ENCODE measurements around the gene USP49. TPM values are rescaled to one million over a fixed set of nuclear protein-coding genes. Genes with fewer than 3 reads are reported as not detected.

USP49 gene
- total RNA-seq, 1 experiment from 2014 or later: 7.0 TPM

- CTCF ChIA-PET: interaction anchor here (0.7 kb wide), 1 partner anchor 132 kb away, joined by 3 read pairs; no protein-coding TSS in a partner anchor
- BruUV-seq (replicated peaks): no TSS peak
- H3K9me3 Mint-ChIP-seq (ENCODE audit: low read depth, unreplicated experiment): no peaks in the 10 kb centered on the region
- TF ChIP-seq CTCF (IDR thresholded peaks at IDR 0.05; ENCODE audit: unreplicated experiment): no peak
- peaks cover 6% of the 10 kb centered on the region for H3K36me3 Mint-ChIP-seq (ENCODE audit: insufficient read depth, unreplicated experiment)
- no peak overlapping the region for H3K4me3 Mint-ChIP-seq (ENCODE audit: low read depth, unreplicated experiment)
- intact Hi-C loops (cut with micrococcal nuclease; ENCODE audit: unreplicated experiment): no loop called here
- H3K27ac Mint-ChIP-seq (ENCODE audit: unreplicated experiment): no peak overlapping the region
- DNase-seq: no peak
- H3K4me1 Mint-ChIP-seq (ENCODE audit: low read depth, unreplicated experiment): peaks cover 31% of the 10 kb centered on the region
- H3K27me3 Mint-ChIP-seq (ENCODE audit: unreplicated experiment): no peaks in the 10 kb centered on the region
Observed at GRCh38 chr6:41746107-41746506, 149.1 kb downstream of the USP49 start.

GRCh38 chr6:41744236-41744787 is 150.9 kb downstream of the USP49 start:
- Mint-ChIP-seq H3K4me1 (ENCODE audit: low read depth, unreplicated experiment) (peaks cover 31% of the 10 kb centered on the region), H3K27ac (ENCODE audit: unreplicated experiment) (no peak overlapping the region), H3K27me3 (ENCODE audit: unreplicated experiment) (no peaks in the 10 kb centered on the region), H3K4me3 (ENCODE audit: low read depth, unreplicated experiment) (no peak overlapping the region), H3K36me3 (ENCODE audit: insufficient read depth, unreplicated experiment) (peaks cover 6% of the 10 kb centered on the region), H3K9me3 (ENCODE audit: low read depth, unreplicated experiment) (no peaks in the 10 kb centered on the region)
- intact Hi-C loops (cut with micrococcal nuclease; ENCODE audit: unreplicated experiment): no loop called here
- BruUV-seq (replicated peaks): no TSS peak
- CTCF ChIA-PET: interaction anchor here (0.7 kb wide), 2 partner anchors 13 to 312 kb away, joined by 3 read pairs; no protein-coding TSS in a partner anchor
- DNase-seq: no peak
- no peak for TF ChIP-seq CTCF (IDR thresholded peaks at IDR 0.05; ENCODE audit: unreplicated experiment)

GRCh38 chr6:41743406-41744235 is 151.6 kb downstream of the USP49 start:
- CTCF ChIA-PET: no interaction called here
- no peak for TF ChIP-seq CTCF (IDR thresholded peaks at IDR 0.05; ENCODE audit: unreplicated experiment)
- no peaks in the 10 kb centered on the region for H3K9me3 Mint-ChIP-seq (ENCODE audit: low read depth, unreplicated experiment)
- H3K27me3 Mint-ChIP-seq (ENCODE audit: unreplicated experiment): no peaks in the 10 kb centered on the region
- BruUV-seq (replicated peaks): no TSS peak
- peaks cover 31% of the 10 kb centered on the region for H3K4me1 Mint-ChIP-seq (ENCODE audit: low read depth, unreplicated experiment)
- H3K4me3 Mint-ChIP-seq (ENCODE audit: low read depth, unreplicated experiment): no peak overlapping the region
- DNase-seq: no peak
- H3K27ac Mint-ChIP-seq (ENCODE audit: unreplicated experiment): no peak overlapping the region
- intact Hi-C loops (cut with micrococcal nuclease; ENCODE audit: unreplicated experiment): no loop called here
- peaks cover 6% of the 10 kb centered on the region for H3K36me3 Mint-ChIP-seq (ENCODE audit: insufficient read depth, unreplicated experiment)

GRCh38 chr6:41741625-41742490 is 153.3 kb downstream of the USP49 start:
- Mint-ChIP-seq H3K4me3 (ENCODE audit: low read depth, unreplicated experiment) (peak overlapping the region; percentile 2), H3K36me3 (ENCODE audit: insufficient read depth, unreplicated experiment) (peaks cover 6% of the 10 kb centered on the region), H3K9me3 (ENCODE audit: low read depth, unreplicated experiment) (no peaks in the 10 kb centered on the region), H3K27me3 (ENCODE audit: unreplicated experiment) (no peaks in the 10 kb centered on the region), H3K4me1 (ENCODE audit: low read depth, unreplicated experiment) (peaks cover 19% of the 10 kb centered on the region), H3K27ac (ENCODE audit: unreplicated experiment) (peak overlapping the region; percentile 45)
- CTCF ChIA-PET: interaction anchor here (1.4 kb wide), 3 partner anchors 9 to 34 kb away, joined by 3 to 4 read pairs (median 3); no protein-coding TSS in a partner anchor
- no TSS peak for BruUV-seq (replicated peaks)
- no peak for TF ChIP-seq CTCF (IDR thresholded peaks at IDR 0.05; ENCODE audit: unreplicated experiment)
- intact Hi-C loops (cut with micrococcal nuclease; ENCODE audit: unreplicated experiment): no loop called here
- peak; percentile 74 for DNase-seq

All from Calu3 (cell line).